WTC11 (cell line): ENCODE measurements around the gene WNT11. TPM values are rescaled to one million over a fixed set of nuclear protein-coding genes. Genes with fewer than 3 reads are reported as not detected.

Source experiments
- ATAC-seq: fragments of 200-7000 bp; cut with Tn5 transposase; 2 replicates; pipeline ENCODE4 v1.10.0; 2021; ENCODE audit warnings: mild to moderate bottlenecking, moderate library complexity
- CTCF ChIA-PET: fragments of 300-600 bp; sonication (Branson Sonifier 250); formaldehyde crosslinking; loops from one replicate; lab custom pipeline; 2021; ENCODE audit warnings: antibody characterized with exemption; lab: Charles Lee
- POLR2A ChIA-PET: fragments of 350-600 bp; sonication (Branson Sonifier 250); formaldehyde crosslinking; loops from one replicate; lab custom pipeline; 2021; ENCODE audit warnings: antibody characterized with exemption; lab: Charles Lee
- DNase-seq: peaks from one replicate; pipeline ENCODE4 v3.0.0; 2021; ENCODE audit warnings: low spot score
- H3K27ac Mint-ChIP-seq: 2 replicates; pipeline ENCODE4 v1.8.0; 2021; ENCODE audit warnings: mixed read lengths
- H3K27me3 Mint-ChIP-seq: 2 replicates; pipeline ENCODE4 v1.8.0; 2021; ENCODE audit warnings: low read depth, mild to moderate bottlenecking, moderate library complexity, mixed read lengths
- H3K36me3 Mint-ChIP-seq: 2 replicates; pipeline ENCODE4 v1.8.0; 2021; ENCODE audit warnings: mixed read lengths
- H3K4me1 Mint-ChIP-seq: 2 replicates; pipeline ENCODE4 v1.8.0; 2022; ENCODE audit warnings: mixed read lengths
- H3K4me3 Mint-ChIP-seq: 2 replicates; pipeline ENCODE4 v1.8.0; 2021; ENCODE audit warnings: mild to moderate bottlenecking, moderate library complexity, mixed read lengths
- H3K9me3 Mint-ChIP-seq: 2 replicates; pipeline ENCODE4 v1.8.0; 2021; ENCODE audit warnings: mixed read lengths
- ARID4B ChIP-seq: sonication (generic); formaldehyde crosslinking; IDR thresholded peaks from 2 replicates; pipeline ENCODE4 v1.8.0; 2023; ENCODE audit warnings: missing genetic modification reagents, mild to moderate bottlenecking, borderline replicate concordance
- ATF2 ChIP-seq: sonication (generic); formaldehyde crosslinking; IDR thresholded peaks from 2 replicates; pipeline ENCODE4 v1.8.1; 2022; ENCODE audit warnings: low read depth, missing genetic modification reagents, borderline replicate concordance
- ATF6 ChIP-seq: sonication (generic); formaldehyde crosslinking; IDR thresholded peaks from 2 replicates; pipeline ENCODE4 v1.8.1; 2023; ENCODE audit warnings: mild to moderate bottlenecking, missing genetic modification reagents
- CBFB ChIP-seq: sonication (generic); formaldehyde crosslinking; IDR thresholded peaks from 2 replicates; pipeline ENCODE4 v1.8.1; 2022; ENCODE audit warnings: mild to moderate bottlenecking, low read depth, missing genetic modification reagents
- E2F5 ChIP-seq: sonication (generic); formaldehyde crosslinking; IDR thresholded peaks from 2 replicates; pipeline ENCODE4 v1.8.1; 2022; ENCODE audit warnings: mild to moderate bottlenecking, moderate library complexity, missing genetic modification reagents
- ELF4 ChIP-seq: sonication (generic); formaldehyde crosslinking; IDR thresholded peaks from 2 replicates; pipeline ENCODE4 v1.8.1; 2022; ENCODE audit warnings: low read depth, mild to moderate bottlenecking, moderate library complexity, missing genetic modification reagents
- EMX1 ChIP-seq: fragments of 250-450 bp; sonication (Bioruptor Pico); IDR thresholded peaks from 2 replicates; pipeline ENCODE4 v1.8.0; 2021; ENCODE audit warnings: mild to moderate bottlenecking
- FOXP1 ChIP-seq: sonication (generic); formaldehyde crosslinking; IDR thresholded peaks from 2 replicates; pipeline ENCODE4 v1.8.0; 2022; ENCODE audit warnings: missing genetic modification reagents, mild to moderate bottlenecking, moderate library complexity, borderline replicate concordance
- FOXP4 ChIP-seq: sonication (generic); formaldehyde crosslinking; IDR thresholded peaks from 2 replicates; pipeline ENCODE4 v1.8.0; 2022; ENCODE audit warnings: mild to moderate bottlenecking, missing genetic modification reagents
- HMGA2 ChIP-seq: fragments of 250-450 bp; sonication (Bioruptor Pico); IDR thresholded peaks from 2 replicates; pipeline ENCODE4 v1.4.0; 2021; ENCODE audit warnings: mild to moderate bottlenecking, moderate library complexity
- IRF2 ChIP-seq: sonication (generic); formaldehyde crosslinking; IDR thresholded peaks from 2 replicates; pipeline ENCODE4 v1.8.0; 2022; ENCODE audit warnings: low read depth, missing genetic modification reagents, borderline replicate concordance
- JUN ChIP-seq: sonication (generic); formaldehyde crosslinking; IDR thresholded peaks from 2 replicates; pipeline ENCODE4 v1.8.0; 2023; ENCODE audit warnings: mild to moderate bottlenecking, missing genetic modification reagents
- MLX ChIP-seq: sonication (generic); formaldehyde crosslinking; IDR thresholded peaks from 2 replicates; pipeline ENCODE4 v1.8.1; 2023; ENCODE audit warnings: mild to moderate bottlenecking, missing genetic modification reagents, moderate library complexity
- MXD4 ChIP-seq: fragments of 250-450 bp; sonication (Bioruptor Pico); IDR thresholded peaks from 2 replicates; pipeline ENCODE4 v1.8.0; 2021; ENCODE audit warnings: mild to moderate bottlenecking, moderate library complexity, borderline replicate concordance
- NFE2L1 ChIP-seq: sonication (generic); formaldehyde crosslinking; IDR thresholded peaks from 2 replicates; pipeline ENCODE4 v1.8.1; 2023; ENCODE audit warnings: missing genetic modification reagents
- RELA ChIP-seq: sonication (generic); formaldehyde crosslinking; IDR thresholded peaks from 2 replicates; pipeline ENCODE4 v1.8.1; 2022; ENCODE audit warnings: missing genetic modification reagents, mild to moderate bottlenecking, borderline replicate concordance
- SMAD4 ChIP-seq: sonication (generic); formaldehyde crosslinking; IDR thresholded peaks from 2 replicates; pipeline ENCODE4 v1.8.0; 2022; ENCODE audit warnings: mild to moderate bottlenecking, missing genetic modification reagents
- TEAD4 ChIP-seq: sonication (generic); formaldehyde crosslinking; IDR thresholded peaks from 2 replicates; pipeline ENCODE4 v1.8.0; 2022; ENCODE audit warnings: mild to moderate bottlenecking, missing genetic modification reagents
- ZNF317 ChIP-seq: sonication (generic); formaldehyde crosslinking; IDR thresholded peaks from 2 replicates; pipeline ENCODE4 v1.8.1; 2023; ENCODE audit warnings: low read depth, mild to moderate bottlenecking, moderate library complexity, missing genetic modification reagents, borderline replicate concordance
- total RNA-seq: library from RNA; stranded (reverse); gene quantifications from 3 replicates; pipeline ENCODE4 v1.2.3, GENCODE V29; 2021

Gene WNT11
- total RNA-seq, 1 experiment from 2014 or later = 0.79 TPM

- no peak for TF ChIP-seq FOXP4 (CRISPR knock-in tag)
- TF ChIP-seq RELA = no peak
- TF ChIP-seq ARID4B = no peak
- no peak for TF ChIP-seq MXD4 (CRISPR knock-in tag)
- no peak for TF ChIP-seq IRF2 (CRISPR knock-in tag)
- no peak for TF ChIP-seq EMX1 (CRISPR knock-in tag)
- TF ChIP-seq JUN (CRISPR knock-in tag) = no peak
- TF ChIP-seq ATF2 (CRISPR knock-in tag) = no peak
Measured at GRCh38 chr11:76176463-76176862, 29.8 kb downstream of the WNT11 start (continued).

GRCh38 chr11:76175783-76176182 is 30.5 kb downstream of the WNT11 start:
- H3K9me3 Mint-ChIP-seq = no peaks in the 10 kb centered on the region
- H3K27me3 Mint-ChIP-seq = peaks cover 2% of the 10 kb centered on the region; the same call in 1 of the 2 replicates
- CTCF ChIA-PET = interaction anchor here (0.7 to 0.9 kb wide), 2 partner anchors 24 to 32 kb away, joined by 3 read pairs; no protein-coding TSS in a partner anchor
- H3K27ac Mint-ChIP-seq = no peak overlapping the region
- ATAC-seq = no peak
- H3K36me3 Mint-ChIP-seq = no peaks in the 10 kb centered on the region
- no peak for DNase-seq
- H3K4me1 Mint-ChIP-seq = peaks cover 9% of the 10 kb centered on the region
- POLR2A ChIA-PET = no interaction called here
- H3K4me3 Mint-ChIP-seq = no peak overlapping the region
- TF ChIP-seq ATF6 (CRISPR knock-in tag) (no peak), E2F5 (CRISPR knock-in tag) (no peak), HMGA2 (CRISPR knock-in tag) (no peak), MLX (no peak), SMAD4 (no peak), TEAD4 (CRISPR knock-in tag) (no peak), ELF4 (CRISPR knock-in tag) (no peak), CBFB (CRISPR knock-in tag) (no peak), NFE2L1 (CRISPR knock-in tag) (no peak), ZNF317 (CRISPR knock-in tag) (no peak), FOXP1 (CRISPR knock-in tag) (no peak), ATF2 (CRISPR knock-in tag) (no peak), FOXP4 (CRISPR knock-in tag) (no peak)
